GM19397 (cell line): Measurements from ENCODE around the gene UBE2QL1.

Experiments used
- ATAC-seq: cut with Tn5 transposase; IDR thresholded peaks from one replicate; pipeline ENCODE4 v1.9.1; 2021; ENCODE audit warnings: mild to moderate bottlenecking, moderate library complexity; ENCODE audit not compliant: unreplicated experiment

UBE2QL1 gene

GRCh38 chr5:6448622-6449464 is at the start of gene UBE2QL1:
TSS of gene UBE2QL1 (plus strand) at chr5:6448859. CDS start at chr5:6448894, 35 bp downstream.
- ATAC-seq, result no peak

GRCh38 chr5:6399980-6400910 is 48.4 kb upstream of the UBE2QL1 start:
- no peak for ATAC-seq

- ATAC-seq, result no peak
Measured at GRCh38 chr5:6401410-6401809, 47.2 kb upstream of the UBE2QL1 start.

- no peak for ATAC-seq
Measured at GRCh38 chr5:6402939-6403338, 45.7 kb upstream of the UBE2QL1 start.

- no peak for ATAC-seq
Measured at GRCh38 chr5:6403416-6403815, 45.2 kb upstream of the UBE2QL1 start.

GRCh38 chr5:6404129-6404528 is 44.5 kb upstream of the UBE2QL1 start:
- ATAC-seq, result peak; percentile 62

GRCh38 chr5:6405591-6405990 is 43.1 kb upstream of the UBE2QL1 start:
- no peak for ATAC-seq

GRCh38 chr5:6407558-6408259 is 41.0 kb upstream of the UBE2QL1 start:
- no peak for ATAC-seq

GRCh38 chr5:6408260-6408596 is 40.4 kb upstream of the UBE2QL1 start:
- ATAC-seq, result no peak

- ATAC-seq, result no peak
Measured at GRCh38 chr5:6408627-6409446, 39.8 kb upstream of the UBE2QL1 start.

GRCh38 chr5:6410421-6410820 is 38.2 kb upstream of the UBE2QL1 start:
- ATAC-seq, result no peak

GRCh38 chr5:6411141-6411540 is 37.5 kb upstream of the UBE2QL1 start:
- no peak for ATAC-seq

- no peak for ATAC-seq
Measured at GRCh38 chr5:6412811-6413210, 35.8 kb upstream of the UBE2QL1 start.

GRCh38 chr5:6417657-6418056 is 31.0 kb upstream of the UBE2QL1 start:
- no peak for ATAC-seq

- no peak for ATAC-seq
Measured at GRCh38 chr5:6418679-6419276, 29.9 kb upstream of the UBE2QL1 start.

GRCh38 chr5:6419340-6419852 is 29.3 kb upstream of the UBE2QL1 start:
- no peak for ATAC-seq

- no peak for ATAC-seq
Measured at GRCh38 chr5:6423327-6424109, 25.1 kb upstream of the UBE2QL1 start.

- no peak for ATAC-seq
Measured at GRCh38 chr5:6424110-6424659, 24.5 kb upstream of the UBE2QL1 start.

GRCh38 chr5:6424700-6425099 is 24.0 kb upstream of the UBE2QL1 start:
- ATAC-seq, result no peak
